ENCODE data around the gene SRSF7.
A peak's percentile ranks its signal among the peaks of the same experiment; 100 is the strongest.
"Not testable (repeated sequence)": the region's sequence is repeated elsewhere in the genome, so short reads cannot be mapped to it uniquely, and the experiment has no call there.

The SRSF7 gene

GRCh38 chr2:38713338-38713737 is 37.8 kb downstream of the SRSF7 start:
- no peaks in the 10 kb centered on the region for H3K4me1 ChIP-seq (ENCODE audit: control insufficient read depth, insufficient read depth, low read length, unreplicated experiment)
- H3K27me3 ChIP-seq (ENCODE audit: insufficient read depth, low read length): no peaks in the 10 kb centered on the region
- H3K27ac ChIP-seq (ENCODE audit: low read depth, low read length): no peak overlapping the region
- no peaks in the 10 kb centered on the region for H3K36me3 ChIP-seq (ENCODE audit: insufficient read depth, low read length)
- H2AFZ ChIP-seq (ENCODE audit: low read length, unreplicated experiment): no peak overlapping the region
- no peaks in the 10 kb centered on the region for H3K79me2 ChIP-seq (ENCODE audit: control insufficient read depth, insufficient read depth, low read length, unreplicated experiment)
- H3K4me3 ChIP-seq (ENCODE audit: low read depth, low read length): no peak overlapping the region

- H3K27ac ChIP-seq (ENCODE audit: low read depth, low read length): no peak overlapping the region
- no peak overlapping the region for H3K4me3 ChIP-seq (ENCODE audit: low read depth, low read length)
- H3K36me3 ChIP-seq (ENCODE audit: insufficient read depth, low read length): no peaks in the 10 kb centered on the region
- no peaks in the 10 kb centered on the region for H3K4me1 ChIP-seq (ENCODE audit: control insufficient read depth, insufficient read depth, low read length, unreplicated experiment)
- no peak overlapping the region for H2AFZ ChIP-seq (ENCODE audit: low read length, unreplicated experiment)
- no peaks in the 10 kb centered on the region for H3K27me3 ChIP-seq (ENCODE audit: insufficient read depth, low read length)
- H3K79me2 ChIP-seq (ENCODE audit: control insufficient read depth, insufficient read depth, low read length, unreplicated experiment): no peaks in the 10 kb centered on the region
Measured at GRCh38 chr2:38712871-38713270, 38.3 kb downstream of the SRSF7 start.

- Histone ChIP-seq H3K27ac (ENCODE audit: low read depth, low read length) (no peak overlapping the region), H3K79me2 (ENCODE audit: control insufficient read depth, insufficient read depth, low read length, unreplicated experiment) (no peaks in the 10 kb centered on the region), H3K36me3 (ENCODE audit: insufficient read depth, low read length) (no peaks in the 10 kb centered on the region), H2AFZ (ENCODE audit: low read length, unreplicated experiment) (no peak overlapping the region), H3K4me3 (ENCODE audit: low read depth, low read length) (no peak overlapping the region), H3K4me1 (ENCODE audit: control insufficient read depth, insufficient read depth, low read length, unreplicated experiment) (no peaks in the 10 kb centered on the region), H3K27me3 (ENCODE audit: insufficient read depth, low read length) (no peaks in the 10 kb centered on the region)
Measured at GRCh38 chr2:38712413-38712812, 38.7 kb downstream of the SRSF7 start.

- no peaks in the 10 kb centered on the region for H3K27me3 ChIP-seq (ENCODE audit: insufficient read depth, low read length)
- H3K36me3 ChIP-seq (ENCODE audit: insufficient read depth, low read length): no peaks in the 10 kb centered on the region
- H3K4me1 ChIP-seq (ENCODE audit: control insufficient read depth, insufficient read depth, low read length, unreplicated experiment): no peaks in the 10 kb centered on the region
- H3K27ac ChIP-seq (ENCODE audit: low read depth, low read length): no peak overlapping the region
- H3K79me2 ChIP-seq (ENCODE audit: control insufficient read depth, insufficient read depth, low read length, unreplicated experiment): no peaks in the 10 kb centered on the region
- H3K4me3 ChIP-seq (ENCODE audit: low read depth, low read length): no peak overlapping the region
- H2AFZ ChIP-seq (ENCODE audit: low read length, unreplicated experiment): no peak overlapping the region
Measured at GRCh38 chr2:38711558-38711957, 39.6 kb downstream of the SRSF7 start.

- no peak overlapping the region for H3K27ac ChIP-seq (ENCODE audit: low read depth, low read length)
- no peak overlapping the region for H2AFZ ChIP-seq (ENCODE audit: low read length, unreplicated experiment)
- no peak overlapping the region for H3K4me3 ChIP-seq (ENCODE audit: low read depth, low read length)
- H3K79me2 ChIP-seq (ENCODE audit: control insufficient read depth, insufficient read depth, low read length, unreplicated experiment): no peaks in the 10 kb centered on the region
- H3K36me3 ChIP-seq (ENCODE audit: insufficient read depth, low read length): no peaks in the 10 kb centered on the region
- no peaks in the 10 kb centered on the region for H3K4me1 ChIP-seq (ENCODE audit: control insufficient read depth, insufficient read depth, low read length, unreplicated experiment)
- H3K27me3 ChIP-seq (ENCODE audit: insufficient read depth, low read length): no peaks in the 10 kb centered on the region
Measured at GRCh38 chr2:38709567-38710194, 41.5 kb downstream of the SRSF7 start.

- Histone ChIP-seq H3K4me1 (ENCODE audit: control insufficient read depth, insufficient read depth, low read length, unreplicated experiment) (no peaks in the 10 kb centered on the region), H3K27me3 (ENCODE audit: insufficient read depth, low read length) (no peaks in the 10 kb centered on the region), H2AFZ (ENCODE audit: low read length, unreplicated experiment) (no peak overlapping the region), H3K79me2 (ENCODE audit: control insufficient read depth, insufficient read depth, low read length, unreplicated experiment) (no peaks in the 10 kb centered on the region), H3K36me3 (ENCODE audit: insufficient read depth, low read length) (no peaks in the 10 kb centered on the region), H3K27ac (ENCODE audit: low read depth, low read length) (no peak overlapping the region), H3K4me3 (ENCODE audit: low read depth, low read length) (no peak overlapping the region)
Measured at GRCh38 chr2:38708900-38709566, 42.1 kb downstream of the SRSF7 start.

- H3K4me3 ChIP-seq (ENCODE audit: low read depth, low read length); H3K36me3 ChIP-seq (ENCODE audit: insufficient read depth, low read length); H3K79me2 ChIP-seq (ENCODE audit: control insufficient read depth, insufficient read depth, low read length, unreplicated experiment); H3K4me1 ChIP-seq (ENCODE audit: control insufficient read depth, insufficient read depth, low read length, unreplicated experiment); H2AFZ ChIP-seq (ENCODE audit: low read length, unreplicated experiment); H3K27me3 ChIP-seq (ENCODE audit: insufficient read depth, low read length); H3K27ac ChIP-seq (ENCODE audit: low read depth, low read length): not testable (repeated sequence)
Measured at GRCh38 chr2:38708491-38708890, 42.7 kb downstream of the SRSF7 start.

- no peaks in the 10 kb centered on the region for H3K36me3 ChIP-seq (ENCODE audit: insufficient read depth, low read length)
- H3K79me2 ChIP-seq (ENCODE audit: control insufficient read depth, insufficient read depth, low read length, unreplicated experiment): no peaks in the 10 kb centered on the region
- H3K4me3 ChIP-seq (ENCODE audit: low read depth, low read length): no peak overlapping the region
Measured at GRCh38 chr2:38706846-38707345, 44.3 kb downstream of the SRSF7 start.

GRCh38 chr2:38704664-38705063 is 46.5 kb downstream of the SRSF7 start:
- no peak overlapping the region for H3K27ac ChIP-seq (ENCODE audit: low read depth, low read length)
- no peaks in the 10 kb centered on the region for H3K36me3 ChIP-seq (ENCODE audit: insufficient read depth, low read length)
- no peaks in the 10 kb centered on the region for H3K27me3 ChIP-seq (ENCODE audit: insufficient read depth, low read length)
- no peaks in the 10 kb centered on the region for H3K79me2 ChIP-seq (ENCODE audit: control insufficient read depth, insufficient read depth, low read length, unreplicated experiment)
- H3K4me3 ChIP-seq (ENCODE audit: low read depth, low read length): no peak overlapping the region
- no peak overlapping the region for H2AFZ ChIP-seq (ENCODE audit: low read length, unreplicated experiment)
- H3K4me1 ChIP-seq (ENCODE audit: control insufficient read depth, insufficient read depth, low read length, unreplicated experiment): peaks cover 10% of the 10 kb centered on the region

More at GRCh38 chr2:38706846-38707345, 44.3 kb downstream of the SRSF7 start:
- Histone ChIP-seq H3K4me1 (ENCODE audit: control insufficient read depth, insufficient read depth, low read length, unreplicated experiment) (peaks cover 10% of the 10 kb centered on the region), H3K27ac (ENCODE audit: low read depth, low read length) (no peak overlapping the region), H3K27me3 (ENCODE audit: insufficient read depth, low read length) (no peaks in the 10 kb centered on the region), H2AFZ (ENCODE audit: low read length, unreplicated experiment) (no peak overlapping the region)

- H3K79me2 ChIP-seq (ENCODE audit: control insufficient read depth, insufficient read depth, low read length, unreplicated experiment): not testable (repeated sequence)
Measured at GRCh38 chr2:38703336-38703735, 47.8 kb downstream of the SRSF7 start.

GRCh38 chr2:38702413-38702812 is 48.7 kb downstream of the SRSF7 start:
- Histone ChIP-seq H3K27ac (ENCODE audit: low read depth, low read length) (peak overlapping the region; percentile 17; the same call in 1 of the 2 replicates), H3K27me3 (ENCODE audit: insufficient read depth, low read length) (no peaks in the 10 kb centered on the region), H3K36me3 (ENCODE audit: insufficient read depth, low read length) (no peaks in the 10 kb centered on the region), H3K4me1 (ENCODE audit: control insufficient read depth, insufficient read depth, low read length, unreplicated experiment) (peaks cover 10% of the 10 kb centered on the region), H2AFZ (ENCODE audit: low read length, unreplicated experiment) (no peak overlapping the region), H3K4me3 (ENCODE audit: low read depth, low read length) (no peak overlapping the region), H3K79me2 (ENCODE audit: control insufficient read depth, insufficient read depth, low read length, unreplicated experiment) (no peaks in the 10 kb centered on the region)

More at GRCh38 chr2:38703336-38703735, 47.8 kb downstream of the SRSF7 start:
- H2AFZ ChIP-seq (ENCODE audit: low read length, unreplicated experiment); H3K36me3 ChIP-seq (ENCODE audit: insufficient read depth, low read length); H3K27ac ChIP-seq (ENCODE audit: low read depth, low read length); H3K4me3 ChIP-seq (ENCODE audit: low read depth, low read length); H3K27me3 ChIP-seq (ENCODE audit: insufficient read depth, low read length): not testable (repeated sequence)
- peaks cover 10% of the 10 kb centered on the region for H3K4me1 ChIP-seq (ENCODE audit: control insufficient read depth, insufficient read depth, low read length, unreplicated experiment)
